ENCODE data around the gene PRDM16. TPM values are rescaled to one million over a fixed set of nuclear protein-coding genes. Genes with fewer than 3 reads are reported as not detected.

PRDM16 gene
- polyA plus RNA-seq, 10 donors, result 0.47 to 1.5 (median 0.92) TPM

DNA sequence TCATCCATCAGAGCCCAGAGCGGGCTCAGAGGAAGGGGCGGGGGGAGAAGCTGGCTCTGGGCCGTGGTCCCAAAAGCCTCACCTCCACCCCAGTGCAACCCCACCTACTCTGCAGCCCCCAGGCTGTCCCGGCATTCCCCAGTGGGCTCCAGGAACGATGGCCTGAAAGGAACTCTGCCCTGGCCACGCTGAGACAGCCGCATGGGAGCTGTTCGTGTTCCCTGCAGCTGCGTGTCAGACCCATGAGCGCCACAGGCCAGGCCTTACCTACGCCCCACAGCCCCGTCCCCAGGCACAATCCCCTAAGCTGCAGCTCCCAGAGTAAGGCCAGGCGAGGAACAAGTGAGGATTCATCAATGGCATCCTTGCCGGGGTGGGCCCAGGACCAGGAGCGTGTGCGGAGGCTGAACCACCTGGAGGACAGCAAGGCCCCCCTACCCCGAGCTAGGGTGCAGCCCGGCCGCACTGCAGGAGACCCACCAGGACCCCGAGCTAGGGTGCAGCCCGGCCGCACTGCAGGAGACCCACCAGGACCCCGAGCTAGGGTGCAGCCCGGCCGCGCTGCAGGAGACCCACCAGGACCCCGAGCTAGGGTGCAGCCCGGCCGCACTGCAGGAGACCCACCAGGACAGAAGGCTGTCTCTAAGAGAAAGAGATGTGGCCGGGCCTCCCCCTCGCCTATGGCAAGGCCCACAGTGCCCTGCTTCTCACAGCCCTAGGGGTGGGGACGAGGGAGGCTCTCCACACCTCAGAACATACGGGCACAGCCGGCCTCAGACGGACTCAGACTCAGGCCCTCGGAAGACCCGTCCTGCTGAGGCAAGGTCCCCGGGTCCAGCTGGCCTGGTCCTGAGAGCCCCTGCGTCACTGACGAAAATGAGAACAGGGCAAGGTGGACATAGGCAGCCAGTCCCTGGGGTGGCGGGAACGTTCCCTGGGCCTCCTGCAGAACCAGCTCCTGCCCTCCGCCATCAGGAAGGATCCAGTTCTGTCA, 359.0 kb downstream of the PRDM16 start:
- DNase-seq, result no peak

DNA sequence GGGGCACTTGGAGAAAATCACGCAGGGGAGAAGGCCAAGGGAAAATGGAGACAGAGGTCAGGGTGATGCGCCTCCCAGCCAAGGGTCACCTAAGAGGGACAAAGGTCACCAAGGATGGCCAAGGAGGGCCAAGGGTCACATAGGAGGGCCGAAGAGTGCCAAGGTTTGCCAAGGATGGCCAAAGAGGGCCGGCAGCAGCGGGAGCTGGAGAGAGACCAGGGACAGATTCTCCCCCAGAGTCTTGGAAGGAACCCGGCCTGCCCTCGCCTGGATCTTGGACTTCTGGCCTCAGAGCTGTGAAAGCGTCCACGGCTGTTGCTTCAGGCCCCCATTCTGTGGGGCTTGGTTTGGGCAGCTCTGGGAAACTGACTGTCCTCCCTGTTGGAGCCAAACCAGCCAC, 359.9 kb downstream of the PRDM16 start:
- no peak for DNase-seq

- no peak for DNase-seq
Observed at GRCh38 chr1:3429320-3429719, 360.3 kb downstream of the PRDM16 start.

DNA sequence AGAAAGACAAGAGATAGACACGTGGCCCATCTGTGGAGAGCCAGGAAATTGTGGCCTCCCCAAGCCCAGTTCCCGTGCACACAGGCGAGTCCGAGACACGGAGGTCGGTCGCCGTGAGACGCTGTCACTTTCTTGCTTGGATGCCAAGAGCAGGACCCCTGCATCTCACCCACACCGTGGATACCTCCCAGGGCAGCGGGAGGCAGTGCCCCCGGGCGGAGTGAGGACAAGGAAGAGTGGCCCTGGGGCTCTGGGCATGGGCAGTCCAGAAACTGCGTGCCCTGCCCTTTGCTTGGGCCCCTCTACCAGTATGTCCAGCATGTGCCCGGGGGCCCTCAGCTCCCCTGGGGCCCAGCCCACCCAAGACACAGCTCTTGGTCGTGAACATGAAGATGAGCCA, 360.8 kb downstream of the PRDM16 start:
- DNase-seq, result no peak

DNA sequence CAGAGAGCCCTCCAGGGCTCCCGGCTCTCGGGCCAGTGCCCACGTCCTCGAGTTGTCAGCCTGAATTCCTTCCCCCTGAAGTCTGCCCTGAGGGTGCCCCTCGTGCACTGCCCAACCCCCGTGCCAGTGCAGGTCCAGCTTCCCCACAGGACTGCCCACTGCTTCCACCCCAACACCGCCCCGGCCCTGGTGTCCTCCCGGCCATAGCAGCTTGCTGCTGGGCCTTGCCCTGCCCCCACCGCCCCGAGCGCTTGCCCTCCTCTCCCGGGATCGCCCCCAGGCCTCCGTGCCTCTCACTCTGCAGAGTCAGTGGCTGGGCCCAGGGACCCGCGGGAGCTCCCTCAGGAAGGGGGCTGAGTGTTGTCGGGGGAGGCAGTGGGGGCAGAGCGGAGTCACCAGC, 361.4 kb downstream of the PRDM16 start:
- DNase-seq, result no peak

GRCh38 chr1:3430820-3431219, 361.8 kb downstream of the PRDM16 start:
- DNase-seq, result no peak

DNA sequence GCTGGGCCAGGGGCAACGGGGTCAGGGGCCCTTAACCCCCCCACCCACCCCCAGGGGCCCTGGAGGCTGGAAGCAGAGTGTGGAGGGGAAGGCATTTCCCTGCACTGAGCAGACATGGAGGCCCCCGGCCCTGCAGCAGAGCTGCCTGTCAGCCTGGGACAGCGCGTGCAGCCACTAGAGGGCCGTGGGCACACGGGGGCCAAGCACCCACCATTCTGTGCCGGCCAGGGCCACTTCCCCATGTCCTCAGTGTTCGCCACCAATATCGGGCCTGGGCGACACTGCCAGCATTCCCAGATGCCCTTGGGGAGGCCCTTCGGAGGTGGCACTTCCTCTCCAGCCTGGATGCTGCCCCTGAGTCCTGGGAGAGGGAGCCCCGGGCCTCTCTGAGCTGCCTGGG, 362.3 kb downstream of the PRDM16 start:
- no peak for DNase-seq

DNA sequence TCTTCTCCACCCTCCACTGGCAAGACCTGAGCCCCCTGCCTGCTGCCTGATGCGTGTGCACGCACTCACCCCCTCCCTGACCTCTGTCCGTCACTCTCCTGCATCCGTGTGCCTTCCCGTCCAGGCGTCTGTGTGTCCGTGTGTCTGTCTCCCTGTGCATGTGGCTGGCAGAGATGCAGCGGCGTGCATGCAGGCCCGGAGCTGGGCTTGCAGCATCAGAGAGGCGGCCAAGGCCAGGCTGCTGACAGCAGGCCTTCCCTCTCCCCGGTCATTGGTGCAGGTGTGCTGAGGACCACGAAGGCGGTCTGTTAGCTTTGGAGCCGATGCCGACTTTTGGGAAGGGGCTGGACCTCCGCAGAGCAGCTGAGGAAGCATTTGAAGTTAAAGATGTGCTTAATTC, 362.7 kb downstream of the PRDM16 start:
- DNase-seq, result no peak

- DNase-seq, result no peak
Observed at GRCh38 chr1:3432306-3432705, 363.3 kb downstream of the PRDM16 start.

- no peak for DNase-seq
Observed at GRCh38 chr1:3433076-3433475, 364.1 kb downstream of the PRDM16 start.

DNA sequence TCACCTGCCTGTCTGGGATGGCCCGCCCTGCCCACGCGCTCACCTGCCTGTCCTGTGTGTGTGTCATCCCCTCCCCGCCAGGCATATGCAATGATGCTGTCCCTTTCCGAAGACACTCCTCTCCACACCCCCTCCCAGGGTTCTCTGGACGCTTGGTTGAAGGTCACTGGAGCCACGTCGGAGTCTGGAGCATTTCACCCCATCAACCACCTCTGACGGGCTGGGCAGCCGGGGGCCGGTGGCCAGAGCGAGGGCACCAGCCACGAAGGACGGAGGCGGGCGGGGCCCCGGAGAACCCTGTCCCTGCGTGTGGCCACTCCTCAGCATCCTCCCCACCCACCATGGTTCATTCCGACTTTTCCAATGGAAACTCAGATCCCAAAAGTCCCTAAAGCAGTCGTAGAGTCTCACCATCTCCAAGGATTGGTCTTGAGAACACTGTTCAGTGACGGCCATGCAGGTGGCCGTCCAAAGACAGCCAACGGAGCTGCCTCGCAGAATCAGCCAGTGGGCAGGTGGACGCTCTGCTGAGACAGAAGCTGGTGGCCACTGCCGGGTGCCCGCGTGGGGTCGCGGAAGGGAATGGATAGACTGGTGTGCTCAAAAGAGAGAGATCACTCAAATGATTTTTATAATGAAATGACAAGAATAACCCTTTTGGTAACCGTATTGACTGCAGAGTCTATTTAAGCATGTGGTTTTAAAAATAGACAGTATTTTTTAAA, 364.8 kb downstream of the PRDM16 start:
- DNase-seq, result no peak

- no peak for DNase-seq
Observed at GRCh38 chr1:3434406-3435110, 365.6 kb downstream of the PRDM16 start.

DNA sequence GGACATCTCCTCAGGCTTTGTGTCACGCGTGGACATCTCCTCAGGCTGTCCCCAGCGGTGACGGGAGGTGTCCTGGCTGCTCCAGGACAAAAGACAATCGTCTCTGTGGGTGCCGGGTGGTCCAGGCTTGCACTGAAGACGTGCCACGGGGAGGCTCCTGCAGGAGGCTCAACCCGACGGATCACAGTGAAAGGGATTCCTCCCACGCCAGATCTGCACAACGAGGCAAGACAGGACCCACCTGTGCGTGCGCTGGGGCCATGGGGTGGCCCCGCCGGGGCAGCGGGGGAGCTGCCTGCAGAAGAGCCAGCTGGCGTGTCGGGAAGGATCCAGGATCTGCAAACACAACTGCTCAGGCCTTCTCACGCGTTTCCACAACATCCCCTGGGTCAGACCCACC, 366.7 kb downstream of the PRDM16 start:
- DNase-seq, result no peak

DNA sequence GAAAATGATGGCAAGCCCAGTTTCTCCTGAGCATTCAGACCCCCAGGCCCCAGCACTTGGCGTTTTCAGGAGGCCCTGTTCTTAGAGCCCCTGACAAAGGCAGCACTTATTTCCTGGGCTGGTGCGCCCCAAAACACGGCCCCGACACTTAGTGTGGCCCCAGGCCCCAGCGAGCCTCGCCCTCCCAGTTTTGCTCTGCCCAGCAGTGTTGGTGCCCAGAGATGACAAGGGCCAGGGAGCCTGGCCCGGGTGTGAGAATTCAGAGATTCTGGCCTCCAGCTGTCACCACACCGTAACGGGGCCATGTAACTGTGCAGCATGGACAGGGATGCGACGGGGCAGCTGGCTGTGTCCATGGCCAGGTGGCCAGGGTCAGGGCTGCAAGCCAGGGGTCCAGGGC, 367.4 kb downstream of the PRDM16 start:
- DNase-seq, result no peak

DNA sequence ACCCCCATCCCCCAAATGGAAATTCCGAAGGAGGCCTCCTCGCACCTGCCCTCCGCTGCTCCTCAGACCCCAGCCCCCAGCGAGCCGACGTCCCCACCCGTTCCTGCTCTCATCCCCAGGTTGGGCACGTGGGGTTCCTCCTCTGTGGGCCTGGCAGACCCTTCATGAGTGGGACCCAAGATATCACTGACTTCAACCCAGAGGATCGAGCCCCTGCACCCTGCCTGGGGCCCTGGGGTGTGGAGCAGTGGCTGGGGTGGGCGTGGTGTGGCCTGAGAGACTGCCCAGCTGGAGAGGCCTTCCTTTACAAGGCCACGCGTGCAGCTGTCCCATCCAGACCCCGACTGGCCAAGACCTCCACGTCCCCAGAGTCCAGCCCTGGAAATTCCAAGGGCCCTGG, 367.9 kb downstream of the PRDM16 start:
- DNase-seq, result no peak

GRCh38 chr1:3438661-3439180, 369.7 kb downstream of the PRDM16 start:
- DNase-seq, result no peak

- DNase-seq, result no peak
Observed at GRCh38 chr1:3439346-3440299, 370.6 kb downstream of the PRDM16 start.

- no peak for DNase-seq
Observed at GRCh38 chr1:3440300-3440681, 371.3 kb downstream of the PRDM16 start.

DNA sequence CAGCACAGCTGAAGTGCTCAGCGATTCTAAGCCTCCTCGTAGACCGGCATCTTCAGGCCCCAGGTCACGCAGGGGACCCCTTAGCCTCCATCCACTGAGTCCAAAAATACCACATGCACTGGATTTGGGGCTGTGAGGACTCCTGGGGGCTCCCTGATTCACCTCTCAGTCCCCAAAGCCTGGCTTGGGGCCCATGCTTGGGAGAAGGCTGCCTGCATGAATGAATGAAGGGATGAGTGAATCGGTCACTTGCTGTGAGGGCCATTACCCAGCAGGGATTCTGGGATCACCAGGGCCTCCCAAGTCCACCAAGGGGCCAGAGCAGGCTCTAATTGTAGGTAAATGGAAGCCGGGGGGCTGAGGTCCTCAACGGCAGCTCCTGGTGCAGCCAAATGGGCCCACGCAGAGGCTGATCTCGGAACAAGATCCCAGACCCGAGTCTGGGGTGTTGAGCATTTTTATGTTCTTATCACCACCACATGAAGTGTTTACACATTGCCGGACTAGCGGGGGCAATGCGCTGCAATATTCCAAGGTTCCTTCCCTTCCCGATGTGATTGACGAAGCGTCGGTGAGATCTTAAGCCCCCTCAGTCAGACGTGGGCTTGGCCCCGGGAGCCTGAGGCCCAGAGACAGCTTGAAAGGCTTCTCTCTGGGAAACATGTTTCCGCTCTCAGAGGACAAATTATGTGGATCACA, 371.9 kb downstream of the PRDM16 start:
- no peak for DNase-seq

DNA sequence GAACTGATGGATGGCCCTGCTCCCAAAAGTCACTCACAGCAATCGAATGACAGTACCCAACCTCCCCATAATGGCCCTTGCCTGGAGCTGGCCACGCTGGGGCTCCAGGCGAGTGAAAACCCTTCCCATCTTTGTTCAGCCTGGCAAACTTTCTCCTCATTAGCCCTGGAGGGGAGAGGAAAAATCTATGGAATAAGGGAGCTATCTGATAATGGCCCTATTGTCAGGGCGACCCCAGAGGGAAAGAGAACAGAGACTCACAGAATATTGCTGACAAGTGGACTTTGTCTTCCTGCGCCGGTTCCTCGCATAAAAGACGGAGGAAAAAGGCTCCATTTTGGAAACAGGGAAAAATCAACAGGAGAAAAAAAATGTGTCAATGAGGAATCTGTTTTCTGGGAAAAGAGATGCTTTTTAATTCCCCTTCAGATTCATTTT, 372.4 kb downstream of the PRDM16 start:
- no peak for DNase-seq
